K562 (cell line): Measurements from ENCODE around the gene PHF14. TPM values are rescaled to one million over a fixed set of nuclear protein-coding genes. Genes with fewer than 3 reads are reported as not detected.
A peak's percentile ranks its signal among the peaks of the same experiment; 100 is the strongest.

Experiments used
- CCAR2 ChIP-seq: fragments of 200-400 bp; formaldehyde crosslinking; IDR thresholded peaks from 2 replicates; pipeline ENCODE4 v1.6.1; 2017; ENCODE audit warnings: mild to moderate bottlenecking, low read depth, low read length
- CREB5 ChIP-seq: fragments of 250-450 bp; sonication (Bioruptor Pico); IDR thresholded peaks from 2 replicates; pipeline ENCODE4 v1.5.0; 2020; ENCODE audit warnings: mild to moderate bottlenecking
- ELK3 ChIP-seq: fragments of 450-650 bp; formaldehyde crosslinking; IDR thresholded peaks from 2 replicates; pipeline ENCODE4 v1.4.0; 2020; ENCODE audit warnings: mild to moderate bottlenecking
- EZH2 ChIP-seq: IDR thresholded peaks from 2 replicates; pipeline ENCODE4 v1.6.1; 2012; ENCODE audit warnings: low read depth, mild to moderate bottlenecking, inconsistent platforms, low read length, borderline replicate concordance
- FOXJ3 ChIP-seq: sonication (generic); formaldehyde crosslinking; IDR thresholded peaks from 2 replicates; pipeline ENCODE4 v1.4.0; 2020; ENCODE audit warnings: mild to moderate bottlenecking, missing genetic modification reagents
- FOXK1 ChIP-seq: sonication (generic); formaldehyde crosslinking; IDR thresholded peaks from 2 replicates; pipeline ENCODE4 v1.8.0; 2022; ENCODE audit warnings: missing genetic modification reagents, mild to moderate bottlenecking, borderline replicate concordance
- GABPA ChIP-seq: fragments of 200-800 bp; sonication (Bioruptor generic); conservative IDR thresholded peaks from 2 replicates; pipeline ENCODE4 v1.6.1; 2016; ENCODE audit warnings: low read depth, missing genetic modification characterization, missing compliant biosample characterization
- GTF2B ChIP-seq: IDR thresholded peaks from 2 replicates; pipeline ENCODE4 v1.6.1; 2011; ENCODE audit not compliant: insufficient read length; ENCODE audit errors: extremely low read depth
- HMBOX1 ChIP-seq: sonication (generic); IDR thresholded peaks from 2 replicates; pipeline ENCODE4 v1.6.1; 2016
- MBD2 ChIP-seq: sonication (generic); IDR thresholded peaks from 2 replicates; pipeline ENCODE4 v1.6.1; 2016; ENCODE audit warnings: low read depth, borderline replicate concordance
- MCM7 ChIP-seq, 2 experiments: fragments of 450-650 bp; IDR thresholded peaks; 2 replicates each; pipeline ENCODE4 v1.6.1; 2016 to 2018
- MLX ChIP-seq, 2 experiments: fragments of 450-650 bp in 1 of 2; sonication (generic) in 1 of 2; formaldehyde crosslinking; conservative IDR thresholded peaks; 2 replicates each; pipeline versions ENCODE4 v1.4.0 to v1.8.1; 2020 to 2022; ENCODE audit warnings: mild to moderate bottlenecking in 1 of 2, missing genetic modification reagents in 1 of 2
- NUFIP1 ChIP-seq: fragments of 450-650 bp; IDR thresholded peaks from 2 replicates; pipeline ENCODE4 v1.6.1; 2018; ENCODE audit not compliant: partially characterized antibody
- RAD21 ChIP-seq, 2 experiments: fragments of 250-450 bp in 1 of 2; fragments of 450-650 bp in 1 of 2; sonication (Bioruptor Pico) in 1 of 2; formaldehyde crosslinking in 1 of 2; IDR thresholded peaks in 1 of 2; conservative IDR thresholded peaks in 1 of 2; 2 replicates each; pipeline versions ENCODE4 v1.4.0 to v1.8.0; 2020 to 2022; ENCODE audit warnings: mild to moderate bottlenecking in 2 of 2, moderate library complexity in 1 of 2
- RBM25 ChIP-seq: fragments of 200-400 bp; formaldehyde crosslinking; IDR thresholded peaks from 2 replicates; pipeline ENCODE4 v1.6.1; 2018; ENCODE audit warnings: low read length, low read depth, moderate library complexity; ENCODE audit not compliant: severe bottlenecking
- RCOR1 ChIP-seq, 2 experiments: IDR thresholded peaks; 2 replicates each; pipeline ENCODE4 v1.6.1; 2012; ENCODE audit warnings: low read depth in 2 of 2, low read length in 2 of 2, borderline replicate concordance in 1 of 2, improper control_type of control experiment in 1 of 2
- SOX6 ChIP-seq: fragments of 450-650 bp; IDR thresholded peaks from 2 replicates; pipeline ENCODE4 v1.6.1; 2014; ENCODE audit warnings: mild to moderate bottlenecking
- SRF ChIP-seq, 2 experiments: fragments of 250-450, 450-650 bp in 1 of 2; sonication (Bioruptor Pico) in 1 of 2; sonication (generic) in 1 of 2; formaldehyde crosslinking; IDR thresholded peaks; 2 replicates each; pipeline versions ENCODE4 v1.5.0 to v1.5.1; 2020 to 2022; ENCODE audit warnings: mild to moderate bottlenecking in 1 of 2, missing genetic modification reagents in 1 of 2
- TAF1 ChIP-seq: IDR thresholded peaks from 2 replicates; pipeline ENCODE4 v1.6.1; 2011; ENCODE audit warnings: mild to moderate bottlenecking, low read length, moderate library complexity; ENCODE audit not compliant: insufficient read depth, control insufficient read depth, severe bottlenecking; ENCODE audit errors: extremely low read depth
- WHSC1 ChIP-seq: IDR thresholded peaks from one replicate; pipeline ENCODE4 v1.6.1; 2012; ENCODE audit warnings: low read length, control low read depth, inconsistent platforms
- ZNF57 ChIP-seq: fragments of 450-650 bp; formaldehyde crosslinking; IDR thresholded peaks from 2 replicates; pipeline ENCODE4 v1.4.0; 2020; ENCODE audit warnings: mild to moderate bottlenecking, moderate library complexity
- ZNF583 ChIP-seq: fragments of 250-450 bp; sonication (Bioruptor Pico); IDR thresholded peaks from 2 replicates; pipeline ENCODE4 v1.4.0; 2020
- ZNF586 ChIP-seq: fragments of 450-650 bp; formaldehyde crosslinking; conservative IDR thresholded peaks from 2 replicates; pipeline ENCODE4 v1.4.0; 2020; ENCODE audit warnings: mild to moderate bottlenecking, moderate library complexity
- polyA plus RNA-seq, 8 experiments: library from polyadenylated mRNA; depleted of rRNA in 4 of 8; stranded (reverse) in 5 of 8; unstranded in 3 of 8; fragments of >200 nt; fragmentation: Nextera tagmentation in 2 of 8; fragmentation: Illumina TruSeq in 1 of 8; extraction: Ambion mirVana in 2 of 8; extraction: Trizol in 1 of 8; gene quantifications; 2 replicates each; pipeline versions ENCODE4 v1.2.1 to v1.2.3, GENCODE V29; 2011 to 2014; ENCODE audit warnings: inconsistent platforms in 1 of 8, missing spikeins in 1 of 8
- total RNA-seq, 7 experiments: library from RNA; depleted of rRNA in 6 of 7; stranded (reverse); fragments of >200 nt in 6 of 7; fragmentation: Illumina TruSeq in 2 of 7; extraction: Trizol in 2 of 7; gene quantifications; 2 replicates each; pipeline versions ENCODE4 v1.2.1 to v1.2.3, GENCODE V29; 2011 to 2021; ENCODE audit warnings: low replicate concordance in 1 of 7

The PHF14 gene
- total and polyA plus RNA-seq, 9 of the 15 experiments (the other 6 are each of a cell fraction or from before 2014, with no cell fraction given): 27.5 to 67.6 (median 41.4) TPM

- no peak for TF ChIP-seq MLX (CRISPR knock-in tag; conservative IDR thresholded peaks at IDR 0.05)
- no peak for TF ChIP-seq EZH2
- no peak for TF ChIP-seq ZNF583
- TF ChIP-seq CREB5: no peak
- peak; percentile 78 for TF ChIP-seq SOX6
- TF ChIP-seq FOXK1: 0 out of 2 replicates have a peak, but pooled peaks have one; percentile 31
- peak; percentile 96 for TF ChIP-seq TAF1
- TF ChIP-seq WHSC1: no peak
- TF ChIP-seq RAD21 (CRISPR knock-in tag; conservative IDR thresholded peaks at IDR 0.05 in 1 of 2, IDR thresholded peaks at IDR 0.05 in 1 of 2): peak in 1 of 2 experiments; percentile 8; a peak in 1 of 4 replicates
- TF ChIP-seq FOXJ3 (CRISPR knock-in tag): no peak
- no peak for TF ChIP-seq ZNF57 (CRISPR knock-in tag)
- peak; percentile 64; the same call in 1 of the 2 replicates for TF ChIP-seq GABPA (tag)
- TF ChIP-seq MCM7 (IDR thresholded peaks at IDR 0.05): no peak
- TF ChIP-seq ZNF586 (CRISPR knock-in tag): no peak
- TF ChIP-seq SRF (CRISPR knock-in tag; IDR thresholded peaks at IDR 0.05): no peak; a peak in 1 of 4 replicates
- no peak for TF ChIP-seq HMBOX1
- TF ChIP-seq CCAR2: no peak
- TF ChIP-seq NUFIP1: no peak
- peak; percentile 92 for TF ChIP-seq GTF2B
- no peak for TF ChIP-seq ELK3 (CRISPR knock-in tag)
- peak; percentile 60 for TF ChIP-seq MBD2
- TF ChIP-seq RCOR1 (IDR thresholded peaks at IDR 0.05; ENCODE audit: borderline replicate concordance in 1 of 2, low read depth in 2 of 2, low read length in 2 of 2): peak; percentile 38 to 47; a peak in 3 of 4 replicates
- no peak for TF ChIP-seq RBM25
Observed at GRCh38 chr7:10939911-10940703, 33.6 kb upstream of the PHF14 start (continued).
